ENCODE results near the gene TAF6L. TPM values are rescaled to one million over a fixed set of nuclear protein-coding genes. Genes with fewer than 3 reads are reported as not detected.
A peak's percentile ranks its signal among the peaks of the same experiment; 100 is the strongest.

TAF6L gene
- total RNA-seq, 1 experiment from 2014 or later = 42.1 TPM

DNA sequence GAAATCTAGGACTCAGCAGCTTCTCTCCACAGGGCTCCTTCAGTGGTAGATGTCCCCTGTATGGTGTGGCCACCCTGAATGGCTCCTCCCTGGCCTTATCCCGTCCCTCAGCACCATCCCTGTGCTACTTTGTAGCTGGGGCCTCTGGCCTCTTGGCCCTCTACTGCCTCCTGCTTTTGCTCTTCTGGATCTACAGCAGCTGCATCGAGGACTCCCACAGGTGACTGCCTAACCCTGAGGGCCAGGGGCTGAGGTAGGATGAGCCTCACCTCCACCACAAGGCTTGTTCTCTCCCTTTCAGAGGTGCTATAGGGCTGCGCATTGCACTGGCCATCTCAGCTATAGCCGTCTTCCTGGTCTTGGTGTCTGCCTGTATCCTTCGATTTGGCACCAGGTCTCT is 17.8 kb downstream of the TAF6L start (continued):
- TF ChIP-seq, protein P1, sequence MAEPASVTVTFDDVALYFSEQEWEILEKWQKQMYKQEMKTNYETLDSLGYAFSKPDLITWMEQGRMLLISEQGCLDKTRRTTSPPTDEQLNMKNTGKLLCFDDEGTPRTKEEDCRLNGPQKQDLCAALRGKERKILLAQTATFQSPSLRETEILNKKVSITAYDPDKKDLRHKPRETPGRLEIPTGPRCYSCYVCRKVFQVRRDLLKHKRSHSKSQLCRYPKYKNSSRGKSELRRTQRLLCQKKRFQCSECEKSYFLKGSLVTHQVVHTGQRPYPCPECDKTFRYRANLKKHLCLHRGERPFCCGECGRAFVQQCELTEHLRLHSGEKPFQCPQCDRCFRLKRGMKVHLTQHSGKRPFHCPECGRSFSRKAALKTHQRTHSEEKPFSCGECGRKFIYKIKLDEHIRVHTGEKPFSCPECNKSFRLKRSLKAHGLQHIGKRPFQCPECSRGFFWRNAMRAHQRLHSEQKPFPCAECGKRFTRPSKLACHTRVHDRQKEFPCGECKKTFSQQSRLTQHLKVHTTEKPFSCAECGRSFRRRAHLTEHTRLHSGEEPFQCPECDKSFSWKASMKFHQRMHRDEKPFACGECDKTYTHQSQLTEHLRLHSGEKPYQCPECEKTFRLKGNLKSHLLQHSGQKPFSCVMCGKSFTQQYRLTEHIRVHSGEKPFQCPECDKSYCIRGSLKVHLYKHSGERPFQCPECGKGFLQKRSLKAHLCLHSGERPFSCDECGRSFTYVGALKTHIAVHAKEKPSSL (CRISPR knock-in tag; conservative IDR thresholded peaks at IDR 0.05) = no peak
- TF ChIP-seq HMGA2 (CRISPR knock-in tag; IDR thresholded peaks at IDR 0.05) (no peak), ZNF263 (CRISPR knock-in tag; IDR thresholded peaks at IDR 0.05; ENCODE audit: low read depth) (no peak), TEAD4 (CRISPR knock-in tag; IDR thresholded peaks at IDR 0.05) (no peak)
- TF ChIP-seq, protein P2, sequence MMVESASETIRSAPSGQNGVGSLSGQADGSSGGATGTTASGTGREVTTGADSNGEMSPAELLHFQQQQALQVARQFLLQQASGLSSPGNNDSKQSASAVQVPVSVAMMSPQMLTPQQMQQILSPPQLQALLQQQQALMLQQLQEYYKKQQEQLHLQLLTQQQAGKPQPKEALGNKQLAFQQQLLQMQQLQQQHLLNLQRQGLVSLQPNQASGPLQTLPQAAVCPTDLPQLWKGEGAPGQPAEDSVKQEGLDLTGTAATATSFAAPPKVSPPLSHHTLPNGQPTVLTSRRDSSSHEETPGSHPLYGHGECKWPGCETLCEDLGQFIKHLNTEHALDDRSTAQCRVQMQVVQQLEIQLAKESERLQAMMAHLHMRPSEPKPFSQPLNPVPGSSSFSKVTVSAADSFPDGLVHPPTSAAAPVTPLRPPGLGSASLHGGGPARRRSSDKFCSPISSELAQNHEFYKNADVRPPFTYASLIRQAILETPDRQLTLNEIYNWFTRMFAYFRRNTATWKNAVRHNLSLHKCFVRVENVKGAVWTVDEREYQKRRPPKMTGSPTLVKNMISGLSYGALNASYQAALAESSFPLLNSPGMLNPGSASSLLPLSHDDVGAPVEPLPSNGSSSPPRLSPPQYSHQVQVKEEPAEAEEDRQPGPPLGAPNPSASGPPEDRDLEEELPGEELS (CRISPR knock-in tag; IDR thresholded peaks at IDR 0.05) = no peak

DNA sequence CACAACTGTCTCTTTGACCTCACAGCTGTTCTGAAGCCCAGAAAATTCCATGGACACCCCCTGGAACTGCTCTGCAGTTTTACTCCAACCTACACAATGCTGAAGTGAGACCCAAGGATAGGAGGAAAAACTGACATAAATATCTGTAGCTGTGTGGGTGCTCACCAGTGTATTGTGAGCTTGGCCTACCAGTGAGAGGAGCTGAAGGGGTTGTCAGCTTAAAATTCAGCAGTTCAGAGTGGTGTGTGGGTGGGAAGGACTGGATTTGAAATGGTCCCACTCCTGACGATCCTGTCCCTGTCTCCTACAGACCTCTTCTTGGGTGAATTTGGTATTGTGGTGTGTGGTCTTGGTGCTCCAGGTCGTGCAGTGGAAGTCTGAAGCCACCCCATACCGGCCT is 18.4 kb downstream of the TAF6L start:
- Mint-ChIP-seq H3K9me3 (no peaks in the 10 kb centered on the region), H3K36me3 (peaks cover 34% of the 10 kb centered on the region), H3K27me3 (ENCODE audit: low read depth) (no peaks in the 10 kb centered on the region; the same call in 1 of the 2 replicates), H3K27ac (peak overlapping the region; percentile 94), H3K4me1 (peaks cover 37% of the 10 kb centered on the region), H3K4me3 (peak overlapping the region; percentile 91)
- CTCF ChIA-PET = interaction anchor here (0.6 to 4.6 kb wide), 6 partner anchors 20 to 231 kb away, joined by 3 to 44 read pairs (median 4); partner anchors contain the start of genes HNRNPUL2, STX5, TEX54 and TTC9C
- POLR2A ChIA-PET = interaction anchor here (1.0 to 1.4 kb wide), 3 partner anchors 52 to 82 kb away, joined by 3 to 5 read pairs (median 4); partner anchors contain the start of gene GNG3
- ATAC-seq (no peak), DNase-seq (ENCODE audit: low spot score) (no peak)
- TF ChIP-seq, protein P3, sequence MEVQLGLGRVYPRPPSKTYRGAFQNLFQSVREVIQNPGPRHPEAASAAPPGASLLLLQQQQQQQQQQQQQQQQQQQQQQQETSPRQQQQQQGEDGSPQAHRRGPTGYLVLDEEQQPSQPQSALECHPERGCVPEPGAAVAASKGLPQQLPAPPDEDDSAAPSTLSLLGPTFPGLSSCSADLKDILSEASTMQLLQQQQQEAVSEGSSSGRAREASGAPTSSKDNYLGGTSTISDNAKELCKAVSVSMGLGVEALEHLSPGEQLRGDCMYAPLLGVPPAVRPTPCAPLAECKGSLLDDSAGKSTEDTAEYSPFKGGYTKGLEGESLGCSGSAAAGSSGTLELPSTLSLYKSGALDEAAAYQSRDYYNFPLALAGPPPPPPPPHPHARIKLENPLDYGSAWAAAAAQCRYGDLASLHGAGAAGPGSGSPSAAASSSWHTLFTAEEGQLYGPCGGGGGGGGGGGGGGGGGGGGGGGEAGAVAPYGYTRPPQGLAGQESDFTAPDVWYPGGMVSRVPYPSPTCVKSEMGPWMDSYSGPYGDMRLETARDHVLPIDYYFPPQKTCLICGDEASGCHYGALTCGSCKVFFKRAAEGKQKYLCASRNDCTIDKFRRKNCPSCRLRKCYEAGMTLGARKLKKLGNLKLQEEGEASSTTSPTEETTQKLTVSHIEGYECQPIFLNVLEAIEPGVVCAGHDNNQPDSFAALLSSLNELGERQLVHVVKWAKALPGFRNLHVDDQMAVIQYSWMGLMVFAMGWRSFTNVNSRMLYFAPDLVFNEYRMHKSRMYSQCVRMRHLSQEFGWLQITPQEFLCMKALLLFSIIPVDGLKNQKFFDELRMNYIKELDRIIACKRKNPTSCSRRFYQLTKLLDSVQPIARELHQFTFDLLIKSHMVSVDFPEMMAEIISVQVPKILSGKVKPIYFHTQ (CRISPR knock-in tag; IDR thresholded peaks at IDR 0.05) = no peak
- TF ChIP-seq, protein P4, sequence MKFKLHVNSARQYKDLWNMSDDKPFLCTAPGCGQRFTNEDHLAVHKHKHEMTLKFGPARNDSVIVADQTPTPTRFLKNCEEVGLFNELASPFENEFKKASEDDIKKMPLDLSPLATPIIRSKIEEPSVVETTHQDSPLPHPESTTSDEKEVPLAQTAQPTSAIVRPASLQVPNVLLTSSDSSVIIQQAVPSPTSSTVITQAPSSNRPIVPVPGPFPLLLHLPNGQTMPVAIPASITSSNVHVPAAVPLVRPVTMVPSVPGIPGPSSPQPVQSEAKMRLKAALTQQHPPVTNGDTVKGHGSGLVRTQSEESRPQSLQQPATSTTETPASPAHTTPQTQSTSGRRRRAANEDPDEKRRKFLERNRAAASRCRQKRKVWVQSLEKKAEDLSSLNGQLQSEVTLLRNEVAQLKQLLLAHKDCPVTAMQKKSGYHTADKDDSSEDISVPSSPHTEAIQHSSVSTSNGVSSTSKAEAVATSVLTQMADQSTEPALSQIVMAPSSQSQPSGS (CRISPR knock-in tag; IDR thresholded peaks at IDR 0.05; ENCODE audit: borderline replicate concordance, low read depth) = no peak
- TF ChIP-seq SOX15 (CRISPR knock-in tag; IDR thresholded peaks at IDR 0.05) = no peak
- TF ChIP-seq OVOL2 (CRISPR knock-in tag; IDR thresholded peaks at IDR 0.05; ENCODE audit: borderline replicate concordance) = no peak
- TF ChIP-seq IRF2 (CRISPR knock-in tag; IDR thresholded peaks at IDR 0.05; ENCODE audit: borderline replicate concordance, low read depth) = no peak
- TF ChIP-seq GRHL2 (CRISPR knock-in tag; IDR thresholded peaks at IDR 0.05; ENCODE audit: insufficient replicate concordance, severe bottlenecking) = no peak
- TF ChIP-seq GTF2I (CRISPR knock-in tag; conservative IDR thresholded peaks at IDR 0.05) = no peak
- TF ChIP-seq ZBTB21 (CRISPR knock-in tag; IDR thresholded peaks at IDR 0.05; ENCODE audit: borderline replicate concordance) = no peak
- TF ChIP-seq NR3C1 (CRISPR knock-in tag; conservative IDR thresholded peaks at IDR 0.05; ENCODE audit: low read depth) = no peak
- TF ChIP-seq, protein P5, sequence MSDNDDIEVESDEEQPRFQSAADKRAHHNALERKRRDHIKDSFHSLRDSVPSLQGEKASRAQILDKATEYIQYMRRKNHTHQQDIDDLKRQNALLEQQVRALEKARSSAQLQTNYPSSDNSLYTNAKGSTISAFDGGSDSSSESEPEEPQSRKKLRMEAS (CRISPR knock-in tag; IDR thresholded peaks at IDR 0.05) = no peak
- TF ChIP-seq TP53 (CRISPR knock-in tag; IDR thresholded peaks at IDR 0.05) = no peak
- TF ChIP-seq, protein P6, sequence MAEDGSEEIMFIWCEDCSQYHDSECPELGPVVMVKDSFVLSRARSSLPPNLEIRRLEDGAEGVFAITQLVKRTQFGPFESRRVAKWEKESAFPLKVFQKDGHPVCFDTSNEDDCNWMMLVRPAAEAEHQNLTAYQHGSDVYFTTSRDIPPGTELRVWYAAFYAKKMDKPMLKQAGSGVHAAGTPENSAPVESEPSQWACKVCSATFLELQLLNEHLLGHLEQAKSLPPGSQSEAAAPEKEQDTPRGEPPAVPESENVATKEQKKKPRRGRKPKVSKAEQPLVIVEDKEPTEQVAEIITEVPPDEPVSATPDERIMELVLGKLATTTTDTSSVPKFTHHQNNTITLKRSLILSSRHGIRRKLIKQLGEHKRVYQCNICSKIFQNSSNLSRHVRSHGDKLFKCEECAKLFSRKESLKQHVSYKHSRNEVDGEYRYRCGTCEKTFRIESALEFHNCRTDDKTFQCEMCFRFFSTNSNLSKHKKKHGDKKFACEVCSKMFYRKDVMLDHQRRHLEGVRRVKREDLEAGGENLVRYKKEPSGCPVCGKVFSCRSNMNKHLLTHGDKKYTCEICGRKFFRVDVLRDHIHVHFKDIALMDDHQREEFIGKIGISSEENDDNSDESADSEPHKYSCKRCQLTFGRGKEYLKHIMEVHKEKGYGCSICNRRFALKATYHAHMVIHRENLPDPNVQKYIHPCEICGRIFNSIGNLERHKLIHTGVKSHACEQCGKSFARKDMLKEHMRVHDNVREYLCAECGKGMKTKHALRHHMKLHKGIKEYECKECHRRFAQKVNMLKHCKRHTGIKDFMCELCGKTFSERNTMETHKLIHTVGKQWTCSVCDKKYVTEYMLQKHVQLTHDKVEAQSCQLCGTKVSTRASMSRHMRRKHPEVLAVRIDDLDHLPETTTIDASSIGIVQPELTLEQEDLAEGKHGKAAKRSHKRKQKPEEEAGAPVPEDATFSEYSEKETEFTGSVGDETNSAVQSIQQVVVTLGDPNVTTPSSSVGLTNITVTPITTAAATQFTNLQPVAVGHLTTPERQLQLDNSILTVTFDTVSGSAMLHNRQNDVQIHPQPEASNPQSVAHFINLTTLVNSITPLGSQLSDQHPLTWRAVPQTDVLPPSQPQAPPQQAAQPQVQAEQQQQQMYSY (CRISPR knock-in tag; IDR thresholded peaks at IDR 0.05) = no peak
- TF ChIP-seq ESRRA (CRISPR knock-in tag; IDR thresholded peaks at IDR 0.05; ENCODE audit: borderline replicate concordance) = no peak
- no peak for TF ChIP-seq NR1H2 (CRISPR knock-in tag; IDR thresholded peaks at IDR 0.05)

Data from WTC11 (cell line).